GM19395 (cell line): ENCODE measurements around the gene ZFX.
"Not testable (repeated sequence)": the region's sequence is repeated elsewhere in the genome, so short reads cannot be mapped to it uniquely, and the experiment has no call there.

ENCODE experiments used
- ATAC-seq: cut with Tn5 transposase; IDR thresholded peaks from one replicate; pipeline ENCODE4 v1.9.1; 2021; ENCODE audit warnings: mild to moderate bottlenecking, moderate library complexity; ENCODE audit not compliant: unreplicated experiment

Gene ZFX

DNA sequence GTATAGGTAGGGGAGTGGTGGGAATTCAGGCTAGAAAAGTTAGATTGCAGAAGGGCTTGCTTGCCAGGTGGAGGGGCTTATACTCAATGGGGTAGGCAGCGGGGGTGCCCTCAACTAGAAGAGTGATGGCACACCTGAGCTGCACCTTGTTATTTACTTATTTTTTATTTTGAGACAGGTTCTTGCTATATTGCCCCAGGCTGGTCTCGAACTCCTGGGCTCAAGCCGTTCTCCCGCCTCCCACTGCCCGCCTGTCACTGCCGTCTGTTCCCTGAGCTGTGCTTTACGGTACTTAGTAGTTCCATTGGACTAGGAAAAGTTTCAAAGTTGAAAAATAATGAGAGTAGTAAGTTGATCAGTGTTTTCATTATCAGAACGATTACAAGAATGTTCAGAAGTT lies 2.0 kb downstream of the ZFX start:
- ATAC-seq, result no peak

GRCh38 chrX:24153178-24153795 lies 3.8 kb downstream of the ZFX start:
- no peak for ATAC-seq

DNA sequence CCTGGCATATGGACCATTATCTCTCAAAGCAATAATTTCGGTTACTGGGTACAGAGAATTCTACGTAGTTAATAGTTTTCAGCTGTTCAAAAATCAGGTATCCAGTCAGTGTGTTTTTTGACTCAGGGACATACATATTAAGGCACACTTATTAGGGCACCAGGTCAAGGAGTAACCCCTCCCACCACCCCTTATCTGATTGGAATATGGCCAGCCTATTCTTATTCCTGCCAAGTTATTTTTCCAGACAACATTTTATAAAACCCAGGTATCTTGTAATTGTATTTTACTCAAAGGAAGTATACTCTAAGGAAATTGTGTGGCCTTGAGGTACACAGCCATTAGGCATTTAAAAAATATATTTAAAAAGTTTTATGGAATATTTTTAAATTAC lies 4.3 kb downstream of the ZFX start:
- no peak for ATAC-seq

DNA sequence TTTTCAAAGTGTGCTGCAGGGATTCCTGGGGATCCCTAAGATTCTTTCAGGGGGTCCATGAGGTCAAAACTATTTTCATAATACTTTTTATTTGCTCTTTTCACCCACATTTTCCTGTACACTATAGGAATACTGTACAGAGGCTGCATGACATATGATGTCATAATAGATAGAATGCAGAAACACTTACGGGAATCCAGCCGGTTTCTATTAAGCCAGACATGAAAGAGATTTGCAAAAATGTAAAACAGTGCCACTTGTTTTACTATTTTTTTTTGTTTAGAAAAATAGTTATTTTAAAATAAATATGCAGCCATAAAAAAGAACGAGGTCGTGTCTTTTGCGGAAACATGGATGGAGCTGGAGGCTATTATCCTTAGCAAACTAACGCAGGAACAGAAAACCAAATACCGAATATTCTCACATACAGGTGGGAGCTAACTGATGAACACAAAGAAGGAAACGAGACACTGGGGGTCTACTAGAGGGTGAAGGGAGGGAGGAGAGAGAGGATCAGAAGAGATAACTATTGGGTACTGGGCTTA lies 5.0 kb downstream of the ZFX start:
- no peak for ATAC-seq

- ATAC-seq, result not testable (repeated sequence)
Observed at GRCh38 chrX:24155747-24156146, 6.2 kb downstream of the ZFX start.

DNA sequence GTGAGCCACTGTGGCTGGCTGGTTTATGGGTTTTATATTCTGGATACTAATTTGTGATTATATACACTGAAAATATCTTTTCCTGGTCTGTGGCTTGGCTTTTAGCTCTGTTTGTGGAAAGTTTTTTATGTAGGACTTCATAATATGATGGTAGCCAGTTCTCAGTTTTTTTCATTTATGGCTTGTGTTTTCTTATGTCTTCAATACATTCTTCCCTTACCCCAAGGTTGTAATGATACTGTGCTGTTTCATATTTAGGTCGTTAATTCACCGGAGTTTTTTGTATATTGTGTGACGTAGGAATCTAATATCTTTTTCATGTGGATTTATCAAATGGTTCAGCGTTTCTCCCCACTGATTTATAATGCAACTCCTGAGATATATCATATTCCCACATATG lies 6.6 kb downstream of the ZFX start:
- no peak for ATAC-seq

GRCh38 chrX:24158881-24159280 lies 9.4 kb downstream of the ZFX start:
- no peak for ATAC-seq

- ATAC-seq, result no peak
Observed at GRCh38 chrX:24166078-24166477, 16.5 kb downstream of the ZFX start.

- ATAC-seq, result peak; percentile 48
Observed at GRCh38 chrX:24167719-24168472, 18.4 kb downstream of the ZFX start.

DNA sequence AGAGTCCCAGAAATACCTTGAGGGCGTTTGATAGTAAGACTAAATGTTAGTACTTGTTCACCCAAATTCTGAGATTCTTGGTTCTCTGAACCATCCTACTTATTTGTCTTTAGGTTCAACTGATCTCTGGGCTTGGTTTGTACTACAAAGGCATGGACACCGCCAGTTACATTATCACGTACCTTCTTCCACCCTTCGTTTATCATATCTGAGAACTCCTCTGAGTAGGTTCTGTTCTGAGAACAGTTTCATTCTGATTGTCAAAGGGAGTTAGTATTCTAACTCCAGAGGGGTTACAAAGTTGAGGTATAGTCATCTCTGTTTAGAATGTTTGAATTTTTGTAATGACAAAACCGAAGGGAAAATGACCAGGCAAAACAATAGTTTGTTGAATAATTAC lies 19.3 kb downstream of the ZFX start:
- ATAC-seq, result peak; percentile 79

- peak; percentile 82 for ATAC-seq
Observed at GRCh38 chrX:24169211-24169610, 19.7 kb downstream of the ZFX start.

- no peak for ATAC-seq
Observed at GRCh38 chrX:24173115-24173847, 23.8 kb downstream of the ZFX start.

- peak; percentile 64 for ATAC-seq
Observed at GRCh38 chrX:24175276-24175675, 25.7 kb downstream of the ZFX start.

- no peak for ATAC-seq
Observed at GRCh38 chrX:24178441-24178840, 28.9 kb downstream of the ZFX start.

DNA sequence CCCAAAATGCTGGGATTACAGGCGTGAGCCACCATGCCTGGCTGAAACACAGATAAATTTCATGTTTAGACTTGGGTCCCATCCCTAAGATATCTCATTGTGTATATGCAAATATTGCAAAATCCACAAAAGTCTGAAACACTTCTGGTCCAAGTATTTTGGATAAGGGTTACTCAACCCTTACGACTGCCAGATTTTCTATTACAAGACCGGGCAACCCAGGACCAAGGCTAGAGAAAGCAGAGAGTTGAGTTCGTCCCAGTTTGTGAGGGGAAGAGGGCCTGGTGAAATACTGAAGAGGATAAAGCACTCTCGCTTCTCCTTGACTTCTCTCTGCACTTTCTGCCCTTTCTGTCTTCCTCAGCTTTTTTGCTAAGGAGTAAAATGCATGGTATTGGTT lies 34.5 kb downstream of the ZFX start:
- no peak for ATAC-seq

- ATAC-seq, result no peak
Observed at GRCh38 chrX:24186483-24186882, 37.0 kb downstream of the ZFX start.

DNA sequence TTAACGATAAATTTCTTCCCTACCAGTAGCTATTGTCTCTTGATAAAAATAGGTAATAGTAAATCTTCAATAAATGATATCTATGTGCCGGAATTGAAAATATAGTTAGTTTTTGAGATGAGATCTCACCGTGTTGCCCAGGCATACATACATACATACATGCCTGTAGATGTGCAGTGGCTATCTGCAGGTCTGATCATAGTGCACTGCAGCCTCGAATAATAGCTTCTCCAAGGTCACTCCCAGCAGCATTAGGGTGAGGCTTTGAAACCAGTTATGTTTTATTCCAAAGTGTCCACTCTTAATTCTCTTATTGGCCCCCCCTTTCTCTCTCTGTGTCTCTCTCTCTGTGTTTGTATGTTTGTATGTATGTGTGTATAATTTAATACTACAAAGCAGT lies 37.5 kb downstream of the ZFX start:
- ATAC-seq, result no peak

GRCh38 chrX:24189490-24189889 lies 40.0 kb downstream of the ZFX start:
- ATAC-seq, result no peak

GRCh38 chrX:24190500-24191156 lies 41.1 kb downstream of the ZFX start:
- no peak for ATAC-seq

DNA sequence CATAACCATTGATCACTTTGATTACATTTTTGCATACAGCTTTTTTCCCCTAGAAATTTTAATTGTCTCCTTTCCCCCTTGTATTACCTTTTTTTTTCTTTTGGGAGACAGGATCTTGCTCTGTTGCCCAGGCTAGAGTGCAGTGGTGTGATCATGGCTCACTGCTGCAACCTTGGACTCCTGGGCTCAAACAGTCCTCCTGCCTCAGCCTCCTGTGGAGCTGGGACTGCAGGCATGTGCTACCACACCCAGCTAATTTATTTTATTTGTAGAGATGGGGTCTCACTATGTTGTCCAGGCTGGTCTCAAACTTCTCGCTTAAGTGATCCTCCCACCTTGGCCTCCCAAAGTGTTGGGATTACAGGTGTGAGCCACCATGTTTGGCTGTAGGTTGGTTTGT lies 47.0 kb downstream of the ZFX start:
- ATAC-seq, result no peak

DNA sequence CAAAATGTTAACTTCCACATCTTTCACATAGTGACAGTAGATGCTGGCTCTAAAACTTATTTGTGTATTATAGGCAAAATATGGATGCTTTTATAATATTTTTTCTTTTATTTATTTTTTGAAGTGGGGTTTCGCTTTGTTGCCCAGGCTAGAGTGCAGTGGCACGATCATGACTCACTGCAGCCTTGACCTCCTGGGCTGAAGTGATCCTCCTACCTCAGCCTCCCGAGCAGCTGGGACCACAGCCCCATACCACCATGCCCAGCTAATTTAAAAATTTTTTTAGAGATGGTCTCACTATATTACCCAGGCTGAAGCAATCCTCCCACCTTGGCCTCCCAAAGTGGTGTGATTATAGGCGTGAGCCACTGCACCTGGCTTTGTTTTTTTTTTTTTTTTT lies 48.6 kb downstream of the ZFX start:
- ATAC-seq, result no peak
